Upper lobe of left lung (tissue), 4 donors: Measurements from ENCODE around the gene ZNF135.

ENCODE experiments used
- CTCF ChIP-seq, 6 experiments: fragments of 450-650 bp in 4 of 6; fragments of 200-600 bp in 2 of 6; sonication (generic) in 2 of 6; IDR thresholded peaks; one replicate each; pipeline ENCODE4 v1.5.1; 2016 to 2019; ENCODE audit warnings: antibody characterized with exemption in 6 of 6
- POLR2A ChIP-seq, 4 donors: fragments of 450-650 bp; IDR thresholded peaks; one replicate each; pipeline ENCODE4 v1.5.1; 2016 to 2017; ENCODE audit warnings: antibody characterized with exemption in 4 of 4, mild to moderate bottlenecking in 2 of 4

- TF ChIP-seq CTCF (IDR thresholded peaks at IDR 0.05) (no peak), POLR2A (IDR thresholded peaks at IDR 0.05) (no peak)
Observed at GRCh38 chr19:58047672-58048071, 11.4 kb upstream of the ZNF135 start.
